ENCODE data around the gene ZNF592. TPM values are rescaled to one million over a fixed set of nuclear protein-coding genes. Genes with fewer than 3 reads are reported as not detected.
A peak's percentile ranks its signal among the peaks of the same experiment; 100 is the strongest.

ZNF592 gene
- total RNA-seq, 2 experiments from 2014 or later = 25.5 to 30.8 TPM

DNA sequence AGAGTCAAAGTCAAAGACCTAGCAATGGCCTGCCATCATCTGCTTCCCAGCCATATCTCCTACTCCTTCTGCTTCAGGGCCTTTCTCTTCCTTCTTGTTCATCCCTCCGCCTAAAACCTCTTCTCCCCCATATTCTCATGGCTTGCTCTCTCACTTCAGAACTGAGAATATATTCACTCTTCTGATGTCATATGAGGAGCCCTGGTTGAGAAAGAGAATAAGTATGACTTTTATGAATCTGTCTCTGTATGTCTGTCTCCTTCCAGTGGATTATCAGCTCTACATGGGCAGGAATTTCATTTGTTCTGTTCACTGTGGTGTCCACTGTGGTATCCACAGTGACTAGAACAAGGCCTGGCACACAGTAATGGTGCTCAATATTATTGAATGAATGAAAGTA lies 11.8 kb downstream of the ZNF592 start:
- POLR2A ChIA-PET = no interaction called here
- intact Hi-C loops (cut with DNase I, micrococcal nuclease) = loop anchor here (1.0 to 5.0 kb wide), 5 partner anchors 11 to 158 kb away; partner anchors contain the start of genes SEC11A (in 2 of the 2) and ZSCAN2 (in 2 of the 2)
- Mint-ChIP-seq H3K27me3 (no peaks in the 10 kb centered on the region), H3K27ac (no peak overlapping the region), H3K36me3 (ENCODE audit: low read depth) (peaks cover 16% of the 10 kb centered on the region), H3K4me1 (peaks cover 23% of the 10 kb centered on the region), H3K9me3 (ENCODE audit: low read depth) (no peaks in the 10 kb centered on the region), H3K4me3 (no peak overlapping the region)
- DNase-seq (no peak), ATAC-seq (peak; percentile 49)
- CTCF ChIA-PET = interaction anchor here (0.6 to 1.6 kb wide), 2 partner anchors 13 to 102 kb away, joined by 3 to 6 read pairs; no protein-coding TSS in a partner anchor

DNA sequence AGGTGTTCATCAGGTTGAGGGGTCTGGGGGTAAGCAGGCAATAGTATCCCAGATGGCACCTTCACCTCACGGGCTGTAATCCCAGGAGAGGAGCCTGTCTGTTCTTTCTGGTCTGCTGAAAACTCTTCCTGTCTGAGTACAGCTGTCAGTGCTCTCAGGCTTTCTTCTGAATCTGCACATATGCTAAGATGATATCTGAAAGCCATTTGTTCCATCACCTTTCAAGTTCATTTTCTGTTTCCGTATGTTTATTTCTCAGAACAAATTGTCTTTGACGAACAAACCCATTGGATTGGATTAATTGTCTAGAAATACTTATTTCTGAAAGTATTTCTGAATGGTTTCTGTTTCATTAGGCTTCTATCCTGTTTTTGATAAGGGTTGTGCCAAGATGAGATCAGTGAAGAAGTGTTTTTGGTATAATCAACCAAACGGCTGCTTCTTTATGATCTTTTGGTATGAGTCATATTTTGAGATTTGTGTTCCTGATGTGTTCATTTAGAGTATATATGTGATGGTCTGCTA lies 13.3 kb downstream of the ZNF592 start:
- DNase-seq = peak; percentile 28
- POLR2A ChIA-PET = no interaction called here
- Mint-ChIP-seq H3K27ac (no peak overlapping the region), H3K9me3 (ENCODE audit: low read depth) (no peaks in the 10 kb centered on the region), H3K27me3 (no peaks in the 10 kb centered on the region), H3K4me1 (peaks cover 14% of the 10 kb centered on the region), H3K36me3 (ENCODE audit: low read depth) (peaks cover 21% of the 10 kb centered on the region), H3K4me3 (no peak overlapping the region)
- intact Hi-C loops (cut with DNase I, micrococcal nuclease) = loop anchor here (1.0 to 5.0 kb wide), 6 partner anchors 26 to 159 kb away; partner anchors contain the start of genes ZSCAN2 (in 2 of the 2), SEC11A (in 1 of the 2) and WDR73 (in 1 of the 2)
- ATAC-seq = peak; percentile 83
- CTCF ChIA-PET = interaction anchor here (0.9 kb wide), 1 partner anchor 106 kb away, joined by 3 read pairs; no protein-coding TSS in a partner anchor

DNA sequence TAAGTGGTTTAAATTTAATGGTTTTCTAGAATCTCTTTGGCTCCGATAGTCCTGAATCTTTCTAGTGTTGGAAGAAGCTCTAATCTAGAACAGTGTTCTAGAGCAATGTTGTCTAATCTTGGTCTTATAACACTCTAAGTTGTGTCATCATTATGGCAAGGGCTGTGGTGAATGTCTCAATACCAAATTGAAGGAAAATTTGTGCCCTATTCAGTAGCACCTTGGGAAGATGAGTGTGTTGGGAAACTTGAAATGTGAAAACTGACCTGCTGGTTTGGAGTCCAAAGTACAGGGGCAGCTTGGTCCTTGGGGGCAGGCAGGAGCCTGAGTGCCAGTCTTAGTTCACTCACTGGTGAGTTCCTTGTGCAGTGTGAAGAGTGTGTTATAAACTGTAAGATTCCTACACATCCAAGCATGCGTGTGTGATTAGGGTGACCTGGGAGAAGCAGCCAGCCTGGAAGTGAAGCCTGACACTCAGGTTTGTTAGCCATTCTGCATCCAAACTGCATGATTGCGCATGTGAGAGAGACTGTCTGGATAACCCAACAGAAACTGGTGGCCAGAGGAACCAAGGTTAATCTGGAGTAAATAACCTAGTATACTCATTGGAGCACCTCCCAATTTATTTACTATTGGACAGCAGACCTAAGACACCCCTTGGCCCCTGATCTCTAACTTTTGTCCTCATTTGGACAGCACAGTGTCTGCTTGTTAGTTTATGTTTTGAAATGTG lies 14.6 kb downstream of the ZNF592 start:
- intact Hi-C loops (cut with DNase I, micrococcal nuclease) = loop anchor here (1.0 to 5.0 kb wide), 5 partner anchors 46 to 161 kb away; partner anchors contain the start of genes ZSCAN2 (in 2 of the 2), SEC11A (in 1 of the 2) and WDR73 (in 1 of the 2)
- DNase-seq (no peak), ATAC-seq (no peak)
- no peak overlapping the region for H3K4me3 Mint-ChIP-seq
- peaks cover 11% of the 10 kb centered on the region for H3K4me1 Mint-ChIP-seq
- H3K9me3 Mint-ChIP-seq (ENCODE audit: low read depth) = no peaks in the 10 kb centered on the region
- CTCF ChIA-PET = no interaction called here
- H3K27ac Mint-ChIP-seq = no peak overlapping the region
- POLR2A ChIA-PET = interaction anchor here (0.6 to 1.0 kb wide), 2 partner anchors 28 to 192 kb away, joined by 3 to 4 read pairs; no protein-coding TSS in a partner anchor
- H3K27me3 Mint-ChIP-seq = no peaks in the 10 kb centered on the region
- peaks cover 28% of the 10 kb centered on the region for H3K36me3 Mint-ChIP-seq (ENCODE audit: low read depth)

DNA sequence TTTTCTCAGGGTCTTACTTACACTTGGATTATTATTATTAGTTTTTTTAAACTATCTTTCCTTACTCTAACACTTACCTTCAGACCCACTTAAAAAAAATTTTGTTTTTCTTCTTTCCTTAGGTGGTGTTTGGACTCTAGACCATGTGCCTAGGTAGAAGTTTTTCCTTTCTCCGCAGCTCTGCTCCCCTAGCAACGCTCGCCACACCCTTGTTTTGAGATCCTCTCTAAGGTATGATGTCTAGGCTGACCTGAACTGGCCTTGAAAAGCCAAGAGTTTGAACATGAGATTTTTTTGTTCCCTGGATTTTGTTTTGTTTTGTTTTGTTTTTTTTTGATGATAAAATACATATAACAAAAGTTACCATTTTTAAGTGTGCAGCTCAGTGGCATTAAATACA lies 16.2 kb downstream of the ZNF592 start:
- no peaks in the 10 kb centered on the region for H3K27me3 Mint-ChIP-seq
- ATAC-seq (no peak), DNase-seq (no peak)
- POLR2A ChIA-PET = no interaction called here
- H3K36me3 Mint-ChIP-seq (ENCODE audit: low read depth) = peaks cover 39% of the 10 kb centered on the region
- CTCF ChIA-PET = interaction anchor here (0.9 to 1.7 kb wide), 3 partner anchors 9 to 165 kb away, joined by 3 to 5 read pairs (median 4); no protein-coding TSS in a partner anchor
- no peaks in the 10 kb centered on the region for H3K9me3 Mint-ChIP-seq (ENCODE audit: low read depth)
- H3K4me3 Mint-ChIP-seq = no peak overlapping the region
- H3K27ac Mint-ChIP-seq = peak overlapping the region; percentile 66
- intact Hi-C loops (cut with DNase I, micrococcal nuclease) = loop anchor here (5.0 kb wide), 3 partner anchors 47 to 162 kb away; partner anchors contain the start of genes ZSCAN2 (in 2 of the 2) and SEC11A (in 1 of the 2)
- H3K4me1 Mint-ChIP-seq = peaks cover 21% of the 10 kb centered on the region

DNA sequence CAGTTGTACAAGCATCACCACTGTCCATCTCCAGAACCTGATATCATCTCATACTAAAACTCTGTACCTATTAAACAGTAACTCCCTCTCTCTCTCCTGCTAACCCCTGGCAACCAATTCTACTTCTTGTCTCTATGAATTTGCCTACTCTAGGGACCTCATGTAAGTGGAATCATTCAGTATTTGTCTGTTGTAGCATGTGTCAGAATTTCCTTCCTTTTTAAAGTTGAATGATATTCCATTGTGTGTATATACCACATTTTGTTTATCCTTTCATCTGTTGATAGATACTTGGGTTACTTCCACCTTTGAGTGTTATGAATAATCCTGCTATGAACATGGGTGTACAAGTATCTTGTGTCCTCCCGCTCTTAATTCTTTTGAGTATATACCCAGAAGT lies 16.6 kb downstream of the ZNF592 start:
- intact Hi-C loops (cut with DNase I, micrococcal nuclease) = loop anchor here (5.0 kb wide), 3 partner anchors 48 to 163 kb away; partner anchors contain the start of genes ZSCAN2 (in 2 of the 2) and SEC11A (in 1 of the 2)
- POLR2A ChIA-PET = no interaction called here
- no peak overlapping the region for H3K4me3 Mint-ChIP-seq

DNA sequence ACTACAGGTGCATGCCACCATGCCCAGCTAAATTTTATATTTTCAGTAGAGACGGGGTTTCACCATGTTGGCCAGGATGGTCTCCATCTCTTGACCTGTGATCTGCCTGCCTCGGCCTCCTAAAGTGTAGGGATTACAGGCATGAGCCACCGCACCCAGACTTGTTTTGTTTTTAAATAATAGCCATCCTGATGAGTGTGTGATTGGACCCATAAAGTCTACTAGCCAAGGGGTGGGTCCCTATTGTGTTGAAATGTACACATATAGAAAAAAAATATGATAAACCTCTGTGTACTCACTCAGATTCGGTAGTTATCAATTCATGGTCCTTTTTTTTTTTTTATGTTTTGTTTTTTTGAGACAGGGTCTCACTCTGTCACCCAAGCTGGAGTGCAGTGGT lies 17.3 kb downstream of the ZNF592 start:
- Mint-ChIP-seq H3K36me3 (ENCODE audit: low read depth) (peaks cover 39% of the 10 kb centered on the region), H3K27ac (no peak overlapping the region), H3K4me3 (no peak overlapping the region), H3K4me1 (peaks cover 26% of the 10 kb centered on the region), H3K9me3 (ENCODE audit: low read depth) (no peaks in the 10 kb centered on the region), H3K27me3 (no peaks in the 10 kb centered on the region)
- POLR2A ChIA-PET = no interaction called here
- no peak for ATAC-seq
- DNase-seq = no peak
- CTCF ChIA-PET = interaction anchor here (0.6 to 0.7 kb wide), 2 partner anchors 153 to 295 kb away, joined by 3 read pairs; no protein-coding TSS in a partner anchor
- intact Hi-C loops (cut with DNase I, micrococcal nuclease) = no loop called here

More for the DNA sequence above, 16.6 kb downstream of the ZNF592 start:
- peaks cover 23% of the 10 kb centered on the region for H3K4me1 Mint-ChIP-seq
- peaks cover 39% of the 10 kb centered on the region for H3K36me3 Mint-ChIP-seq (ENCODE audit: low read depth)
- DNase-seq = no peak
- CTCF ChIA-PET = interaction anchor here (0.7 to 1.7 kb wide), 3 partner anchors 153 to 166 kb away, joined by 3 to 5 read pairs (median 4); no protein-coding TSS in a partner anchor
- no peaks in the 10 kb centered on the region for H3K27me3 Mint-ChIP-seq
- peak overlapping the region; percentile 66 for H3K27ac Mint-ChIP-seq
- no peaks in the 10 kb centered on the region for H3K9me3 Mint-ChIP-seq (ENCODE audit: low read depth)
- ATAC-seq = no peak

DNA sequence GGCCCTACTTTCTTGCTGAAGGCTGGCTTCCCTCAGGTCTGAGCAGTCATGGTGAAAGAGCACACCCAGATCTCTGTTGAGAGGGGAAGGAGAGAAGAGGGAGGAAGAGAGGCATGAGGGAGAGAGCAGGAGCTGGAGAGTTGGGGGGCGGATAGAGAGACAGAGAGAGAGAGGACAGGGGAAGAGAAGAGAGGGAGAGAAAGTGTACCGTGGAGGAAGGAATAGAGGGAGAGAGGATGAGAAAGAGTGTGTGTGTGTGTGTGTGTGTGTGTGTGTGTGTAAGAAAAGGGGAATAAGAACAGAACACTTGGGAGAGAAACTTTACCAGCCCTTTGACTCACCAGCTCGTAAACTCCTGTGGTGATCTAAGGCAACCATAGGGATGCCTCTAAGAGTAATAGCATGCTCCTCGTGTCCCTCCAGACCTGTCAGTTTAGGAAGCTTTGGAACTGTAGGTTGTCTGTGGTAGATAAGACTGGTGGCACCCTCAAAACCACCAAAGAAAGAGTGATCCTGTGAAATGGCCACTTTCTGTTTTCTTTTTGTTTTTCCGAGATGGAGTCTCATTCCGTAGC lies 18.2 kb downstream of the ZNF592 start:
- ATAC-seq = no peak
- DNase-seq = no peak
- ChIA-PET CTCF (no interaction called here), POLR2A (interaction anchor here (0.6 kb wide), 1 partner anchor 25 kb away, joined by 3 read pairs; no protein-coding TSS in a partner anchor)
- Mint-ChIP-seq H3K9me3 (ENCODE audit: low read depth) (no peaks in the 10 kb centered on the region), H3K27ac (no peak overlapping the region), H3K27me3 (no peaks in the 10 kb centered on the region), H3K4me1 (peaks cover 32% of the 10 kb centered on the region), H3K4me3 (no peak overlapping the region), H3K36me3 (ENCODE audit: low read depth) (peaks cover 45% of the 10 kb centered on the region)
- intact Hi-C loops (cut with DNase I, micrococcal nuclease) = no loop called here

DNA sequence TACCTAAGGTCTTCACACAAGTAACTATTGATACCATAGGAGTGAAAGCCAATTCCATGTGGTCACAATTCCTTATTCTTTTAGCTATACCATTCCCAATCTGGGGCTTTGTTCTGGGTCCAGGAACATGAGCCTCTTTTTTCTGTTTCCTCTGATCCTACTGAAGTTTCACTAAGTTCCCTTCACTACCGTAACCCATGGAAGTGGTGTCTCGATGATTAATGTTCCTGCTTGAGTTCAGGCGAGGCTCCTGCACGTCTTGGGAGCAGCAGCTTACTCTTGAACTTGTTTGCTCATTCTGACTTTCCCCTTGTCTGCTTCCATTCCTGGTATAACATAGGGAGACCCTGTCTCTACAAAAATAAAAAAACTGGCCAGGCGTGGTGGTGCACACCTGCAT lies 23.6 kb downstream of the ZNF592 start:
- ChIA-PET POLR2A (no interaction called here), CTCF (interaction anchor here (1.2 kb wide), 1 partner anchor 69 kb away, joined by 4 read pairs; no protein-coding TSS in a partner anchor)
- no peak for ATAC-seq
- intact Hi-C loops (cut with DNase I, micrococcal nuclease) = loop anchor here in 1 of 2 experiments (10.0 kb wide), 1 partner anchor 187 kb away; no protein-coding TSS in a partner anchor
- no peak for DNase-seq
- H3K4me1 Mint-ChIP-seq = peaks cover 34% of the 10 kb centered on the region
- H3K36me3 Mint-ChIP-seq (ENCODE audit: low read depth) = peaks cover 30% of the 10 kb centered on the region
- H3K27me3 Mint-ChIP-seq = no peaks in the 10 kb centered on the region
- H3K4me3 Mint-ChIP-seq = no peak overlapping the region
- H3K27ac Mint-ChIP-seq = no peak overlapping the region
- no peaks in the 10 kb centered on the region for H3K9me3 Mint-ChIP-seq (ENCODE audit: low read depth)

DNA sequence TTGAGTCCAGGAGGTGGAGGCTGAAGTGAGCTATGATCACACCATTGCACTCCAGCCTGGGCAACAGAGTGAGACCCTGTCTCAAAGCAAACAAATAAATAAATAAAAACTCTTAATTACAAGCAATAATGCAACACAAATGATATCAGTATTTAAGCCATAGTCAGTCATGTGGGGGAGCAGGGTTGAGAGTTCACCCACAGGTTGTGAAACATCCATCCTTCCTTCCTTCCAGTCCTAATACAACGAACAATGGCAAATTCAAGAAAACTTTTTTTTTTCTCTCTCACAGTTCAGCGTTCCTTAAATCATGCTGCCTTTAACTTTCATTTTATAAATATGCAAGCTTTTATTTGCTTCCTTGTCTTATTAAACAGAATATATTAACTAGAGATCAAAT lies 24.1 kb downstream of the ZNF592 start:
- no peaks in the 10 kb centered on the region for H3K27me3 Mint-ChIP-seq
- ATAC-seq = no peak
- no peak for DNase-seq
- intact Hi-C loops (cut with DNase I, micrococcal nuclease) = loop anchor here in 1 of 2 experiments (10.0 kb wide), 1 partner anchor 188 kb away; no protein-coding TSS in a partner anchor
- H3K4me1 Mint-ChIP-seq = peaks cover 34% of the 10 kb centered on the region
- ChIA-PET CTCF (no interaction called here), POLR2A (no interaction called here)
- peaks cover 26% of the 10 kb centered on the region for H3K36me3 Mint-ChIP-seq (ENCODE audit: low read depth)
- no peak overlapping the region for H3K27ac Mint-ChIP-seq
- H3K4me3 Mint-ChIP-seq = no peak overlapping the region
- H3K9me3 Mint-ChIP-seq (ENCODE audit: low read depth) = no peaks in the 10 kb centered on the region

DNA sequence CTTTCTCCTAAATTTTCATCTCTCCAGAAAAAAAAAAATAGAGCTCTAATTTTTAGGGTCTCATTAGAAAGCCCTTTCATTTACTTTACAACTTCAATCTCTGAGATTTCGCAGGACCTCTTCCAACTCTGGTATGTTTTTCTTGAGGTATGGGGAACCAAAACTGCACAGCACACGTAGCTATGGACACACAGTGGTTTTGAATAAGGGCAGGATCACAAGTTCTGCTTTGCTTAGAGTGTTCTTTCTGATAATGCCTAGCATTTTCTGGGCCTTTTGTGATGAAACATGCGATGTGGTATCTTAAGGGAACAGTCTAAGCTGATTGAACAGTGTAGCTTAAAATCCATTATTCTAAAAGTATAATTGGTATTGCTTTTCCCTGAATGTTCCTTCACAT lies 25.3 kb downstream of the ZNF592 start:
- Mint-ChIP-seq H3K27me3 (no peaks in the 10 kb centered on the region), H3K27ac (no peak overlapping the region), H3K4me1 (peaks cover 32% of the 10 kb centered on the region), H3K9me3 (ENCODE audit: low read depth) (no peaks in the 10 kb centered on the region), H3K4me3 (no peak overlapping the region), H3K36me3 (ENCODE audit: low read depth) (peaks cover 24% of the 10 kb centered on the region)
- ATAC-seq (no peak), DNase-seq (no peak)
- ChIA-PET POLR2A (no interaction called here), CTCF (interaction anchor here (0.5 to 1.8 kb wide), 4 partner anchors 10 to 145 kb away, joined by 3 to 6 read pairs (median 3); partner anchors contain the start of gene WDR73)
- intact Hi-C loops (cut with DNase I, micrococcal nuclease) = loop anchor here in 1 of 2 experiments (2.0 to 10.0 kb wide), 2 partner anchors 17 to 189 kb away; no protein-coding TSS in a partner anchor

Data from activated CD4-positive, alpha-beta T cell treated with anti-CD3 and anti-CD28 coated beads for 36 hours (primary cell).